T-helper 2 cell treated with Interferon-gamma antibody and Interleukin-4, amounts not matched to agents 100 ng/mL and 5 ng/mL, for 36 hours (primary cell): ENCODE measurements around the gene ISOC2. TPM values are rescaled to one million over a fixed set of nuclear protein-coding genes. Genes with fewer than 3 reads are reported as not detected.

ENCODE experiments used
- intact Hi-C: fragments of 100-400 bp; cut with micrococcal nuclease; formaldehyde crosslinking; loops from one replicate; pipeline ENCODE4 v1.15.1; 2023
- total RNA-seq: library from RNA; stranded (reverse); gene quantifications from 2 replicates; pipeline ENCODE4 v1.2.3, GENCODE V29; 2022

Gene ISOC2
- total RNA-seq, 1 donor from 2014 or later = 23.2 TPM

DNA sequence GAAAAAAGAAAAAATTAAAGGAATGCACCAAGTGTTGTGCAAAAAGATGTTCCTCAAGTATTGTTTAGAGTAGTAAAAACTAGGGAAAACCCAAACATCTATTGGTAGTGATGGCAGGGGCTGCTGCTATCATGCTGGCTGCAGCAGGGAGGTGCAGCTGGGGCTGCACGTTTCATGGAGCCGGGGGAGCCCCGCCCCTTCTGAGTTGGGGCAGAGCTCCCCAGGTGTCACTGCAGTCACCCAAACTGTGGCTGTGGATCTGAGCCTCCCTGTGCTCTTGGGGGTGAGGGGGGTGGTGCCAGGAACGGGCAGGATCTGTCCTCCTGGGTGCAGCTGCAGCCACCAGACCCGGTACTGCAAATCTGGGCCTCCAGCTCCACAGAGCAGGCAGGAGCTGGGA is 42.3 kb downstream of the ISOC2 start:
- intact Hi-C loops = loop anchor here (10.0 kb wide), 1 partner anchor 254 kb away; the partner anchor contains the start of gene DNAAF3

- intact Hi-C loops = loop anchor here (10.0 kb wide), 1 partner anchor 253 kb away; the partner anchor contains the start of gene DNAAF3
These were observed 43.3 kb downstream of the ISOC2 start for GRCh38 chr19:55418185-55418584.

- intact Hi-C loops = loop anchor here (10.0 kb wide), 1 partner anchor 245 kb away; the partner anchor contains the start of gene DNAAF3
These were observed 51.3 kb downstream of the ISOC2 start for GRCh38 chr19:55410168-55410567.

DNA sequence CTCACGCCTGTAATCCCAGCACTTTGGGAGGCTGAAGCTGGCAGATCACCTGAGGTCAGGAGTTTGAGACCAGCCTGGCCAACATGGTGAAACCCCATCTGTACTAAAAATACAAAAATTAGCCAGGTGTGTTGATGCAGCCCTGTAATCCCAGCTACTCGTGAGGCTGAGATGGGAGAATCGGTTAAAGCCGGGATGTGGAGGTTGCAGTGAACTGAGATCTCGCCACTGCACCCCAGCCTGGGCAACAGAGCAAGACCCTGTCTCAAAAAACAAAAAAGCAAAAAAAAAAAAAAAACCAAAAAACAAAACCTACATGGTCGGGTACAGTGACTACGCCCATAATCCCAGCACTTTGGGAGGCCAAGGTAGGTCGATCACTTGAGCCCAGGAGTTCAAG is 52.3 kb downstream of the ISOC2 start:
- intact Hi-C loops = loop anchor here (5.0 kb wide), 2 partner anchors 107 to 292 kb away; partner anchors contain the start of gene PPP1R12C

GRCh38 chr19:55408533-55408872 is 52.9 kb downstream of the ISOC2 start:
- intact Hi-C loops = loop anchor here (1.0 to 5.0 kb wide), 7 partner anchors 68 to 291 kb away; partner anchors contain the start of genes HSPBP1, KMT5C, PPP1R12C and PPP6R1

- intact Hi-C loops = loop anchor here (1.0 to 5.0 kb wide), 8 partner anchors 23 to 291 kb away; partner anchors contain the start of genes HSPBP1, KMT5C, PPP1R12C and PPP6R1
These were observed 53.5 kb downstream of the ISOC2 start for GRCh38 chr19:55407800-55408532.

GRCh38 chr19:55407550-55407799 is 54.0 kb downstream of the ISOC2 start, which contains the start of gene UBE2S:
Gene UBE2S, minus strand, starts transcription at chr19:55407788. Its CDS starts 199 bp downstream, at chr19:55407589.
- intact Hi-C loops = loop anchor here (1.0 to 5.0 kb wide), 3 partner anchors 22 to 290 kb away; partner anchors contain the start of genes PPP1R12C and RPL28

- intact Hi-C loops = loop anchor here (1.0 to 5.0 kb wide), 3 partner anchors 22 to 290 kb away; partner anchors contain the start of genes PPP1R12C and RPL28
These were observed 54.5 kb downstream of the ISOC2 start for GRCh38 chr19:55406826-55407549.

GRCh38 chr19:55406091-55406825 is 55.2 kb downstream of the ISOC2 start:
- intact Hi-C loops = loop anchor here (5.0 kb wide), 2 partner anchors 104 to 289 kb away; partner anchors contain the start of gene PPP1R12C

DNA sequence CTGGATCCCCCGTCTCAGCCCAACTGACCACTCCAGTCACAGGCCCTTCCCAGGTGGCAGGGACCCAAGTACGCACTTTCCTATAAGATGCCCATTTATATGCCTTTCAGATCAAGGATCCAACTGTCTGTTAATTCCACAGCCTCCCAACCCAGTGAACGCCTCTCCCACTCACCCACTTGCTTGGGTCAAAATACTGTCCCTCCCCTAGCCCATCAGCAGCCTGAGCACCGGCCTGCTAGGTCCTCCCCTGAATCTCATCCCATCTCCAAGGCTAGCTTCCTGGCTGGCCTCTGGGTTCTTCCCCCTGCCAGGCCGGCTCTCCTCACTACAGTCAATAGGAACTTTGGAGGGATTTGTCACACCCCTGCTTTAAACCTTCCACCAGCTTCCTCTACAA is 55.8 kb downstream of the ISOC2 start:
- intact Hi-C loops = loop anchor here (5.0 kb wide), 2 partner anchors 103 to 288 kb away; partner anchors contain the start of gene PPP1R12C

Other genes starting within 250 kb of the ISOC2 start
- gene TMEM86B, start 232.9 kb downstream of the ISOC2 start, total RNA-seq = 9.4 and 9.6 TPM in 2 replicates
- 218 and 224 TPM in 2 replicates for gene PPP6R1, start 202.6 kb downstream of the ISOC2 start, total RNA-seq
- gene HSPBP1, start 181.5 kb downstream of the ISOC2 start, total RNA-seq = 35.6 and 35.7 TPM in 2 replicates
- 4.9 and 5.3 TPM in 2 replicates for gene BRSK1, start 177.6 kb downstream of the ISOC2 start, total RNA-seq
- 0.39 and 0.89 TPM in 2 replicates for gene TMEM150B, start 136.3 kb downstream of the ISOC2 start, total RNA-seq
- gene KMT5C, start 121.8 kb downstream of the ISOC2 start, total RNA-seq = 17.5 and 18.9 TPM in 2 replicates
- 0.45 and 0.64 TPM in 2 replicates for gene COX6B2, start 106.9 kb downstream of the ISOC2 start, total RNA-seq
- not detected in 2 replicates for gene GARIN5B, start 98.4 kb downstream of the ISOC2 start, total RNA-seq
- gene IL11, start 91.2 kb downstream of the ISOC2 start, total RNA-seq = 0.55 and 0.61 TPM in 2 replicates
- not detected in 2 replicates for gene TMEM190, start 84.8 kb downstream of the ISOC2 start, total RNA-seq
- gene TMEM238, start 77.3 kb downstream of the ISOC2 start, total RNA-seq = 10.3 and 11.7 TPM in 2 replicates
- 2,481 and 2,547 TPM in 2 replicates for gene RPL28, start 75.7 kb downstream of the ISOC2 start, total RNA-seq
- 213 and 217 TPM in 2 replicates for gene UBE2S, start 53.9 kb downstream of the ISOC2 start, total RNA-seq
- gene SHISA7, start 18.3 kb downstream of the ISOC2 start, total RNA-seq = not detected in 2 replicates
- not detected in 2 replicates for gene C19orf85, start 3.1 kb upstream of the ISOC2 start, total RNA-seq
- 6.6 and 10.3 TPM in 2 replicates for gene ZNF628, start 15.0 kb upstream of the ISOC2 start, total RNA-seq
- gene NAT14, start 23.5 kb upstream of the ISOC2 start, total RNA-seq = 9.3 and 12.3 TPM in 2 replicates
- 0.23 and 0.30 TPM in 2 replicates for gene SSC5D, start 26.8 kb upstream of the ISOC2 start, total RNA-seq
- gene SBK2, start 75.5 kb upstream of the ISOC2 start, total RNA-seq = not detected in 2 replicates
- gene SBK3, start 83.9 kb upstream of the ISOC2 start, total RNA-seq = not detected in 2 replicates
- gene ZNF579, start 119.2 kb upstream of the ISOC2 start, total RNA-seq = 6.5 and 6.7 TPM in 2 replicates
- 14.4 and 14.7 TPM in 2 replicates for gene FIZ1, start 137.9 kb upstream of the ISOC2 start, total RNA-seq
- gene ZNF524, start 138.6 kb upstream of the ISOC2 start, total RNA-seq = 21.0 and 21.2 TPM in 2 replicates
- 12.3 and 13.2 TPM in 2 replicates for gene ZNF865, start 144.0 kb upstream of the ISOC2 start, total RNA-seq
- gene ZNF784, start 162.9 kb upstream of the ISOC2 start, total RNA-seq = 4.9 and 5.0 TPM in 2 replicates
- gene ZNF580, start 179.4 kb upstream of the ISOC2 start, total RNA-seq = 29.9 and 30.8 TPM in 2 replicates
- 21.0 and 22.4 TPM in 2 replicates for gene ZNF581, start 182.0 kb upstream of the ISOC2 start, total RNA-seq
- 6.5 and 7.0 TPM in 2 replicates for gene CCDC106, start 186.6 kb upstream of the ISOC2 start, total RNA-seq
- gene U2AF2, start 193.4 kb upstream of the ISOC2 start, total RNA-seq = 298 and 303 TPM in 2 replicates
- 58.3 and 59.3 TPM in 2 replicates for gene EPN1, start 213.6 kb upstream of the ISOC2 start, total RNA-seq